ENCODE data around the gene EPB41L1. TPM values are rescaled to one million over a fixed set of nuclear protein-coding genes. Genes with fewer than 3 reads are reported as not detected.

EPB41L1 gene
- polyA plus RNA-seq, 3 donors = 0.05 TPM; not detected in 2

DNA sequence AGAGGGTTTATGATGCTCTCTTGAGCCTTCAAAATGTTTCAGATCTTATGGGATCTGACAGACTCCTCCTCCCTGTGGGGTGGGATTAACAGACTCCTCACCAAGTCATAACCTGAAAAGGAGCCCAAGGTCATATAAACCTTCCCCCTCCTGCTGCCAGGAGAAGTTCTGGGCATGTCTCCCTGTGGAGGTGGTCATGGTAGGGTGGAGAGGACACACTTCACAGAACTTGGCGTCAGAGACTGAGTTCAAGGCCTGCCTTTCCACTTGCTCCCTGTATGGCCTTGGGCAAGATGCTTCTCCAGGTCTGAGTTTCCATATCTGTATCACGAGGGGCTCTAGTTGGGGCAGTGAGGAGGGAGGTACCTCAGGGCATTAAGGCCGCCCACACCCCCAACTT is 49.3 kb downstream of the EPB41L1 start:
- intact Hi-C loops (cut with micrococcal nuclease) = loop anchor here in 1 of 2 donors (5.0 kb wide), 1 partner anchor 238 kb away; no protein-coding TSS in a partner anchor
- Histone ChIP-seq H3K4me3 (replicated peaks in 1 of 3; ENCODE audit: low read depth in 2 of 3, low read length in 3 of 3) (no peak overlapping the region), H3K27me3 (ENCODE audit: control insufficient read depth in 2 of 2, insufficient read depth in 2 of 2, low read length in 2 of 2) (peaks cover 0 to 4% of the 10 kb centered on the region in 2 donors), H3K79me2 (ENCODE audit: insufficient read depth, low read length) (no peaks in the 10 kb centered on the region), H4K20me1 (ENCODE audit: insufficient read depth, low read length) (peaks cover 3% of the 10 kb centered on the region), H3K36me3 (replicated peaks in 1 of 2; ENCODE audit: control insufficient read depth in 1 of 2, insufficient read depth in 2 of 2, low read length in 2 of 2) (no peaks in the 10 kb centered on the region), H3K4me2 (replicated peaks; ENCODE audit: extremely low read depth, low read length, poor library complexity, severe bottlenecking) (no peak overlapping the region), H2AFZ (ENCODE audit: insufficient read depth, low read depth, low read length, poor library complexity, severe bottlenecking) (no peak overlapping the region), H3K27ac (ENCODE audit: low read depth in 1 of 2, low read length in 2 of 2) (no peak overlapping the region), H3K9ac (ENCODE audit: insufficient read depth, low read length, poor library complexity, severe bottlenecking) (no peak overlapping the region), H3K9me3 (replicated peaks in 1 of 2; ENCODE audit: control insufficient read depth in 1 of 2, insufficient read depth in 1 of 2, low read length in 2 of 2) (no peaks in the 10 kb centered on the region), H3K4me1 (ENCODE audit: control insufficient read depth in 1 of 2, insufficient read depth in 2 of 2, low read length in 2 of 2) (no peaks in the 10 kb centered on the region)
- TF ChIP-seq CTCF (IDR thresholded peaks at IDR 0.05) = no peak
- Mint-ChIP-seq H3K4me1 (peaks cover 7% of the 10 kb centered on the region), H3K27me3 (ENCODE audit: low read depth in 3 of 3) (peaks cover 5 to 8% (median 6%) of the 10 kb centered on the region in 3 donors), H3K9me3 (no peaks in the 10 kb centered on the region), H3K27ac (no peak overlapping the region), H3K36me3 (no peaks in the 10 kb centered on the region), H3K4me3 (no peak overlapping the region)
- no CpG with 5 or more reads among the region's 3 CpGs for WGBS (ENCODE audit: insufficient coverage)
- DNase-seq = no peak

- Histone ChIP-seq H2AFZ (ENCODE audit: insufficient read depth, low read depth, low read length, poor library complexity, severe bottlenecking) (no peak overlapping the region), H3K4me2 (replicated peaks; ENCODE audit: extremely low read depth, low read length, poor library complexity, severe bottlenecking) (no peak overlapping the region), H4K20me1 (ENCODE audit: insufficient read depth, low read length) (peaks cover 3% of the 10 kb centered on the region), H3K79me2 (ENCODE audit: insufficient read depth, low read length) (no peaks in the 10 kb centered on the region), H3K9me3 (replicated peaks in 1 of 2; ENCODE audit: control insufficient read depth in 1 of 2, insufficient read depth in 1 of 2, low read length in 2 of 2) (no peaks in the 10 kb centered on the region), H3K36me3 (replicated peaks in 1 of 2; ENCODE audit: control insufficient read depth in 1 of 2, insufficient read depth in 2 of 2, low read length in 2 of 2) (no peaks in the 10 kb centered on the region), H3K4me3 (replicated peaks in 1 of 3; ENCODE audit: low read depth in 2 of 3, low read length in 3 of 3) (no peak overlapping the region), H3K27me3 (ENCODE audit: control insufficient read depth in 2 of 2, insufficient read depth in 2 of 2, low read length in 2 of 2) (peaks cover 0 to 4% of the 10 kb centered on the region in 2 donors), H3K9ac (ENCODE audit: insufficient read depth, low read length, poor library complexity, severe bottlenecking) (no peak overlapping the region), H3K27ac (ENCODE audit: low read depth in 1 of 2, low read length in 2 of 2) (no peak overlapping the region), H3K4me1 (ENCODE audit: control insufficient read depth in 1 of 2, insufficient read depth in 2 of 2, low read length in 2 of 2) (no peaks in the 10 kb centered on the region)
- intact Hi-C loops (cut with micrococcal nuclease) = no loop called here
- no peaks in the 10 kb centered on the region for H3K36me3 Mint-ChIP-seq
- no peaks in the 10 kb centered on the region for H3K9me3 Mint-ChIP-seq
- H3K27me3 Mint-ChIP-seq (ENCODE audit: low read depth in 3 of 3) = peaks cover 5 to 8% (median 6%) of the 10 kb centered on the region in 3 donors
- no peak overlapping the region for H3K27ac Mint-ChIP-seq
- 83% methylated on average over 1 of the region's 3 CpGs for WGBS (ENCODE audit: insufficient coverage)
- no peak for TF ChIP-seq CTCF (IDR thresholded peaks at IDR 0.05)
- no peak for DNase-seq
- no peak overlapping the region for H3K4me3 Mint-ChIP-seq
- peaks cover 4% of the 10 kb centered on the region for H3K4me1 Mint-ChIP-seq
Measured at GRCh38 chr20:36205026-36205425, 50.5 kb downstream of the EPB41L1 start.

Data from CD14-positive monocyte (primary cell).